Measurements from ENCODE around the gene ZSCAN16. TPM values are rescaled to one million over a fixed set of nuclear protein-coding genes. Genes with fewer than 3 reads are reported as not detected.
"Not testable (repeated sequence)": the region's sequence is repeated elsewhere in the genome, so short reads cannot be mapped to it uniquely, and the experiment has no call there.

Gene ZSCAN16
- total RNA-seq, 1 donor from 2014 or later: 1.2 TPM

- intact Hi-C loops (cut with DNase I): no loop called here
- H3K4me1 ChIP-seq: no peaks in the 10 kb centered on the region
- no peak overlapping the region for H3K27ac ChIP-seq
Measured at GRCh38 chr6:28118217-28118616, 6.2 kb upstream of the ZSCAN16 start.

GRCh38 chr6:28121876-28122275 lies 2.5 kb upstream of the ZSCAN16 start:
- Histone ChIP-seq H3K27me3 (no peaks in the 10 kb centered on the region), H3K9me3 (no peaks in the 10 kb centered on the region), H3K36me3 (peaks cover 0 to 20% of the 10 kb centered on the region in 2 donors), H3K4me1 (peaks cover 14% of the 10 kb centered on the region), H3K27ac (no peak overlapping the region), H3K4me3 (no peak overlapping the region)
- DNase-seq (ENCODE audit: extremely low spot score in 2 of 2): no peak
- TF ChIP-seq POLR2AphosphoS5 (IDR thresholded peaks at IDR 0.05; ENCODE audit: insufficient read depth in 1 of 2, low read depth in 1 of 2) (no peak), POLR2A (IDR thresholded peaks at IDR 0.05) (no peak)
- TF ChIP-seq, protein P1, sequence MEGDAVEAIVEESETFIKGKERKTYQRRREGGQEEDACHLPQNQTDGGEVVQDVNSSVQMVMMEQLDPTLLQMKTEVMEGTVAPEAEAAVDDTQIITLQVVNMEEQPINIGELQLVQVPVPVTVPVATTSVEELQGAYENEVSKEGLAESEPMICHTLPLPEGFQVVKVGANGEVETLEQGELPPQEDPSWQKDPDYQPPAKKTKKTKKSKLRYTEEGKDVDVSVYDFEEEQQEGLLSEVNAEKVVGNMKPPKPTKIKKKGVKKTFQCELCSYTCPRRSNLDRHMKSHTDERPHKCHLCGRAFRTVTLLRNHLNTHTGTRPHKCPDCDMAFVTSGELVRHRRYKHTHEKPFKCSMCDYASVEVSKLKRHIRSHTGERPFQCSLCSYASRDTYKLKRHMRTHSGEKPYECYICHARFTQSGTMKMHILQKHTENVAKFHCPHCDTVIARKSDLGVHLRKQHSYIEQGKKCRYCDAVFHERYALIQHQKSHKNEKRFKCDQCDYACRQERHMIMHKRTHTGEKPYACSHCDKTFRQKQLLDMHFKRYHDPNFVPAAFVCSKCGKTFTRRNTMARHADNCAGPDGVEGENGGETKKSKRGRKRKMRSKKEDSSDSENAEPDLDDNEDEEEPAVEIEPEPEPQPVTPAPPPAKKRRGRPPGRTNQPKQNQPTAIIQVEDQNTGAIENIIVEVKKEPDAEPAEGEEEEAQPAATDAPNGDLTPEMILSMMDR (IDR thresholded peaks at IDR 0.05): no peak
- intact Hi-C loops (cut with DNase I): loop anchor here (5.0 to 10.0 kb wide), 3 partner anchors 103 to 625 kb away; partner anchors contain the start of gene ZSCAN9

More at GRCh38 chr6:28118217-28118616, 6.2 kb upstream of the ZSCAN16 start:
- Histone ChIP-seq H3K27me3 (no peaks in the 10 kb centered on the region), H3K4me3 (no peak overlapping the region), H3K36me3 (peaks cover 0 to 25% of the 10 kb centered on the region in 2 donors), H3K9me3 (no peaks in the 10 kb centered on the region)
- TF ChIP-seq POLR2AphosphoS5 (IDR thresholded peaks at IDR 0.05; ENCODE audit: insufficient read depth in 1 of 2, low read depth in 1 of 2): no peak
- no peak for TF ChIP-seq POLR2A (IDR thresholded peaks at IDR 0.05)
- TF ChIP-seq, protein P1 (IDR thresholded peaks at IDR 0.05): no peak
- no peak for DNase-seq (ENCODE audit: extremely low spot score in 2 of 2)

GRCh38 chr6:28122283-28122682 lies 2.1 kb upstream of the ZSCAN16 start:
- H3K27ac ChIP-seq: not testable (repeated sequence)
- intact Hi-C loops (cut with DNase I): loop anchor here (5.0 to 10.0 kb wide), 3 partner anchors 103 to 625 kb away; partner anchors contain the start of gene ZSCAN9
- H3K36me3 ChIP-seq: peaks cover 0 to 20% of the 10 kb centered on the region in 2 donors

DNA sequence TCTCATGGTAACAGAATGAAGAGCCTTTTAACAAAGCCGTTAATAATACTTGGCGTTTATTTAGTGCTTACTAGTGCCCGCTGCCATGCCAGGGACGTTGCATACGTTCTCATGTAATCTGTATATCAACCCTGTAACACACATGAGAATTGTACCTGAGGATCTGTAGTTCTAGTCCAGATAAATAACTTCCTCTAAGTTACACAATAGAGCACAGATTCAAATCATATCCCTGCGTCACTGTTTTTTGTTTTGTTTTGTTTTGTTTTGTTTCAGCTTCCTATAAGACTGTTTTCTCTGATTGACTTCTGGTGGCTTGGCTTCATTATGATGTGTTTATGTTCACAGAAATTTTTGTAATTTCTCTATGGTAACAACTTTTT lies 553 bp downstream of the ZSCAN16 start:
- H3K9me3 ChIP-seq: no peaks in the 10 kb centered on the region
- peak overlapping the region; percentile 58 to 60 for H3K4me3 ChIP-seq
- H3K27me3 ChIP-seq: no peaks in the 10 kb centered on the region
- H3K4me1 ChIP-seq: peaks cover 14% of the 10 kb centered on the region
- DNase-seq (ENCODE audit: extremely low spot score in 2 of 2): no peak
- intact Hi-C loops (cut with DNase I): loop anchor here (5.0 to 10.0 kb wide), 3 partner anchors 100 to 628 kb away; partner anchors contain the start of gene ZSCAN9
- H3K36me3 ChIP-seq: peaks cover 0 to 19% of the 10 kb centered on the region in 2 donors
- TF ChIP-seq POLR2A (IDR thresholded peaks at IDR 0.05) (no peak), POLR2AphosphoS5 (IDR thresholded peaks at IDR 0.05; ENCODE audit: insufficient read depth in 1 of 2, low read depth in 1 of 2) (no peak)
- TF ChIP-seq, protein P1 (IDR thresholded peaks at IDR 0.05): no peak
- H3K27ac ChIP-seq: peak overlapping the region; percentile 46

More at GRCh38 chr6:28122283-28122682, 2.1 kb upstream of the ZSCAN16 start:
- not testable (repeated sequence) for H3K9me3 ChIP-seq; H3K4me3 ChIP-seq; DNase-seq (ENCODE audit: extremely low spot score in 2 of 2); H3K27me3 ChIP-seq
- peaks cover 14% of the 10 kb centered on the region for H3K4me1 ChIP-seq

DNA sequence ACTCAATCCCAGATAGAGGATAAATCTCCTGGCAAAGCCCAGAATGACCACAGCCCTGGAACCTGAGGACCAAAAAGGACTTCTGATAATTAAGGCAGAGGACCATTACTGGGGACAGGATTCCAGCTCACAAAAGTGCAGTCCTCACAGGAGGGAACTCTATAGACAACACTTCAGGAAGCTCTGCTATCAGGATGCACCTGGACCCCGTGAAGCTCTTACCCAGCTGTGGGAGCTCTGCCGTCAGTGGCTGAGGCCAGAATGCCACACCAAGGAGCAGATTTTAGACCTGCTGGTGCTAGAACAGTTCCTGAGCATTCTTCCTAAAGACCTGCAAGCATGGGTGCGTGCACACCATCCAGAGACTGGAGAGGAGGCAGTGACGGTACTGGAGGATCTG lies 992 bp downstream of the ZSCAN16 start:
- H3K27ac ChIP-seq: no peak overlapping the region
- no peak overlapping the region for H3K4me3 ChIP-seq
- no peaks in the 10 kb centered on the region for H3K27me3 ChIP-seq
- TF ChIP-seq POLR2AphosphoS5 (IDR thresholded peaks at IDR 0.05; ENCODE audit: insufficient read depth in 1 of 2, low read depth in 1 of 2) (no peak), POLR2A (IDR thresholded peaks at IDR 0.05) (no peak)
- TF ChIP-seq, protein P1 (IDR thresholded peaks at IDR 0.05): no peak
- no peak for DNase-seq (ENCODE audit: extremely low spot score in 2 of 2)
- H3K9me3 ChIP-seq: no peaks in the 10 kb centered on the region
- intact Hi-C loops (cut with DNase I): loop anchor here (10.0 kb wide), 2 partner anchors 99 to 229 kb away; partner anchors contain the start of gene ZSCAN9
- peaks cover 0 to 15% of the 10 kb centered on the region in 2 donors for H3K36me3 ChIP-seq
- H3K4me1 ChIP-seq: peaks cover 14% of the 10 kb centered on the region
